Gastroesophageal sphincter (tissue), 3 donors: ENCODE results near the gene CSF1.

Source experiments
- POLR2A ChIP-seq, 2 donors: fragments of 450-650 bp; IDR thresholded peaks; one replicate each; pipeline ENCODE4 v1.6.1; 2017; ENCODE audit warnings: antibody characterized with exemption in 2 of 2, mild to moderate bottlenecking in 2 of 2, moderate library complexity in 1 of 2
- TF ChIP-seq, protein P1 (sequence below), 4 experiments: fragments of 200-600 bp in 2 of 4; fragments of 450-650 bp in 2 of 4; sonication (generic) in 1 of 4; IDR thresholded peaks; one replicate each; pipeline ENCODE4 v1.5.1; 2017 to 2019; ENCODE audit warnings: antibody characterized with exemption in 4 of 4, mild to moderate bottlenecking in 2 of 4, moderate library complexity in 2 of 4

DNA sequence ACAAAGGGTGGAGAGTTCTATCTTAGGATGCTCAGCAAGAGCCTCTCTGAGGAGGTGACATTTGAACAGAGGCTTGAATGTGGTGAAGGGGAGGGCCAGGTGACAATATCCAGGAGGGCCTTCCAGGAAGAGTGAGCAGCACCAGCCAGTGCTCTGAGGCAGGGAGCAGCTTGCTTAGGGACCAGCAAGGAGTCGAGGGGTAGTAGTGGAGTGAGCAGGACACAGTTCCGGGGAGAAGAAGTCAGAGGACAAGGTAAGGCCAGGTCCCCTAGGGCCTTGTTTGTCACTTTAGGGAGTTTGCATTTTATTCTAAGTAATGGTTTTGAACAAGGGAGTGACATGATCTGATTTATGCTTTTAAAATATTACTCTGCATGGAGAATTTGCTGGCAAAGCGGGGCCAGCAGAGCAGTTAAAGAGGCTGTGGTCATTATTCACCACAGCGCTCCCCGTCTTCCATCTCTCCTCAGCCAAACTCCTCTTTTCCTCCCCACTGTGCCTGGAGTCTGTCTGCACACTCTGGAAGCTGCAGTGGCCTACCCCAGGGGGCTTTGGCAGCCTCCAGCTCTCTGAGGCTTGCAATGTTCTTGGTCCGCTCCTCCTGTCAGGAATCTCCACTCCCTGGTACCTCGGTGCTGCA, 17.0 kb upstream of the CSF1 start:
- TF ChIP-seq, protein P1, sequence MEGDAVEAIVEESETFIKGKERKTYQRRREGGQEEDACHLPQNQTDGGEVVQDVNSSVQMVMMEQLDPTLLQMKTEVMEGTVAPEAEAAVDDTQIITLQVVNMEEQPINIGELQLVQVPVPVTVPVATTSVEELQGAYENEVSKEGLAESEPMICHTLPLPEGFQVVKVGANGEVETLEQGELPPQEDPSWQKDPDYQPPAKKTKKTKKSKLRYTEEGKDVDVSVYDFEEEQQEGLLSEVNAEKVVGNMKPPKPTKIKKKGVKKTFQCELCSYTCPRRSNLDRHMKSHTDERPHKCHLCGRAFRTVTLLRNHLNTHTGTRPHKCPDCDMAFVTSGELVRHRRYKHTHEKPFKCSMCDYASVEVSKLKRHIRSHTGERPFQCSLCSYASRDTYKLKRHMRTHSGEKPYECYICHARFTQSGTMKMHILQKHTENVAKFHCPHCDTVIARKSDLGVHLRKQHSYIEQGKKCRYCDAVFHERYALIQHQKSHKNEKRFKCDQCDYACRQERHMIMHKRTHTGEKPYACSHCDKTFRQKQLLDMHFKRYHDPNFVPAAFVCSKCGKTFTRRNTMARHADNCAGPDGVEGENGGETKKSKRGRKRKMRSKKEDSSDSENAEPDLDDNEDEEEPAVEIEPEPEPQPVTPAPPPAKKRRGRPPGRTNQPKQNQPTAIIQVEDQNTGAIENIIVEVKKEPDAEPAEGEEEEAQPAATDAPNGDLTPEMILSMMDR (IDR thresholded peaks at IDR 0.05), result no peak
- no peak for TF ChIP-seq POLR2A (IDR thresholded peaks at IDR 0.05)
